DND-41 (cell line): ENCODE measurements around the gene NUP50.

Experiments used
- ATAC-seq: fragments of 200-7000 bp; cut with Tn5 transposase; 3 replicates; pipeline ENCODE4 v1.9.1; 2021; ENCODE audit warnings: low read depth; ENCODE audit not compliant: insufficient read depth
- DNase-seq: peaks from one replicate; pipeline ENCODE4 v3.0.0-alpha.2; 2020
- H2AFZ ChIP-seq: 2 replicates; pipeline ENCODE4 v1.6.0; 2012; ENCODE audit warnings: low read depth, low read length
- H3K27ac ChIP-seq: 2 replicates; pipeline ENCODE4 v1.5.1; 2012; ENCODE audit warnings: low read length, inconsistent platforms
- H3K27me3 ChIP-seq: fragments of 200-600 bp; sonication (generic); 2 replicates; pipeline ENCODE4 v1.6.0; 2012; ENCODE audit warnings: low read length, mild to moderate bottlenecking, inconsistent platforms; ENCODE audit not compliant: insufficient read depth, poor library complexity
- H3K36me3 ChIP-seq: 2 replicates; pipeline ENCODE4 v1.5.1; 2012; ENCODE audit warnings: low read length, inconsistent platforms; ENCODE audit not compliant: insufficient read depth
- H3K4me1 ChIP-seq: 2 replicates; pipeline ENCODE4 v1.5.1; 2012; ENCODE audit warnings: mild to moderate bottlenecking, low read length; ENCODE audit not compliant: insufficient read depth
- H3K4me2 ChIP-seq: 2 replicates; pipeline ENCODE4 v1.6.0; 2012; ENCODE audit warnings: mild to moderate bottlenecking, moderate library complexity, low read length, inconsistent platforms; ENCODE audit not compliant: insufficient read depth
- H3K4me3 ChIP-seq, 2 experiments: fragments of 200-600 bp in 1 of 2; shearing (Covaris generic) in 1 of 2; 2 replicates each; pipeline ENCODE4 v1.5.1; 2012 to 2016; ENCODE audit warnings: inconsistent platforms in 2 of 2, low read length in 2 of 2, mild to moderate bottlenecking in 2 of 2, low read depth in 1 of 2, moderate library complexity in 1 of 2
- H3K79me2 ChIP-seq: 2 replicates; pipeline ENCODE4 v1.6.0; 2012; ENCODE audit warnings: low read length, inconsistent platforms; ENCODE audit not compliant: insufficient read depth
- H3K9ac ChIP-seq: 2 replicates; pipeline ENCODE4 v1.6.0; 2012; ENCODE audit warnings: low read depth, mild to moderate bottlenecking, inconsistent platforms, low read length, moderate library complexity
- H3K9me3 ChIP-seq: 2 replicates; pipeline ENCODE4 v1.5.1; 2012; ENCODE audit warnings: low read length, moderate library complexity, mild to moderate bottlenecking, inconsistent platforms; ENCODE audit not compliant: insufficient read depth, severe bottlenecking
- H4K20me1 ChIP-seq: 2 replicates; pipeline ENCODE4 v1.6.0; 2012; ENCODE audit warnings: low read length; ENCODE audit not compliant: insufficient read depth
- CTCF ChIP-seq: IDR thresholded peaks from 2 replicates; pipeline ENCODE4 v1.5.1; 2012; ENCODE audit warnings: borderline replicate concordance, low read length, moderate library complexity, mild to moderate bottlenecking; ENCODE audit not compliant: poor library complexity, severe bottlenecking; ENCODE audit errors: extremely low read depth
- EZH2 ChIP-seq: IDR thresholded peaks from 3 replicates; pipeline ENCODE4 v1.6.1; 2012; ENCODE audit warnings: borderline replicate concordance, low read depth, mild to moderate bottlenecking, moderate library complexity, low read length, inconsistent platforms; ENCODE audit not compliant: severe bottlenecking

The NUP50 gene

GRCh38 chr22:45202333-45203149 is 38.8 kb downstream of the NUP50 start:
- ATAC-seq: no peak; the same call in 2 of the 3 replicates
- Histone ChIP-seq H3K4me1 (no peaks in the 10 kb centered on the region), H3K79me2 (no peaks in the 10 kb centered on the region), H2AFZ (no peak overlapping the region), H3K4me3 (no peak overlapping the region), H3K4me2 (no peak overlapping the region), H3K9me3 (no peaks in the 10 kb centered on the region), H4K20me1 (peaks cover 7% of the 10 kb centered on the region; the same call in 1 of the 2 replicates), H3K36me3 (peaks cover 44% of the 10 kb centered on the region), H3K27me3 (no peaks in the 10 kb centered on the region), H3K27ac (no peak overlapping the region; the same call in 1 of the 2 replicates), H3K9ac (no peak overlapping the region)
- no peak for DNase-seq
- TF ChIP-seq EZH2: no peak
- TF ChIP-seq CTCF: no peak

- DNase-seq (no peak), ATAC-seq (no peak)
- no peak overlapping the region for H3K27ac ChIP-seq
Measured at GRCh38 chr22:45203150-45203951, 39.6 kb downstream of the NUP50 start.

GRCh38 chr22:45204241-45204640 is 40.5 kb downstream of the NUP50 start:
- no peak overlapping the region for H3K4me2 ChIP-seq
- H3K27me3 ChIP-seq: no peaks in the 10 kb centered on the region
- H3K4me3 ChIP-seq: no peak overlapping the region
- no peaks in the 10 kb centered on the region for H3K79me2 ChIP-seq
- no peak overlapping the region for H3K9ac ChIP-seq
- H3K4me1 ChIP-seq: no peaks in the 10 kb centered on the region
- TF ChIP-seq EZH2 (no peak), CTCF (no peak)
- ATAC-seq (no peak), DNase-seq (no peak)
- peaks cover 17% of the 10 kb centered on the region; the same call in 1 of the 2 replicates for H4K20me1 ChIP-seq
- H3K9me3 ChIP-seq: no peaks in the 10 kb centered on the region
- H3K36me3 ChIP-seq: peaks cover 34% of the 10 kb centered on the region
- H2AFZ ChIP-seq: no peak overlapping the region
- H3K27ac ChIP-seq: no peak overlapping the region

More at GRCh38 chr22:45203150-45203951, 39.6 kb downstream of the NUP50 start:
- H3K9me3 ChIP-seq: no peaks in the 10 kb centered on the region
- peaks cover 10% of the 10 kb centered on the region; the same call in 1 of the 2 replicates for H4K20me1 ChIP-seq
- no peaks in the 10 kb centered on the region for H3K79me2 ChIP-seq
- TF ChIP-seq EZH2 (no peak), CTCF (no peak)
- no peak overlapping the region for H3K4me3 ChIP-seq
- no peaks in the 10 kb centered on the region for H3K27me3 ChIP-seq
- no peaks in the 10 kb centered on the region for H3K4me1 ChIP-seq
- H3K9ac ChIP-seq: no peak overlapping the region
- no peak overlapping the region for H2AFZ ChIP-seq
- no peak overlapping the region for H3K4me2 ChIP-seq
- H3K36me3 ChIP-seq: peaks cover 37% of the 10 kb centered on the region
